Bronchial epithelial cell (primary cell): ENCODE results near the gene LSAMP. TPM values are rescaled to one million over a fixed set of nuclear protein-coding genes. Genes with fewer than 3 reads are reported as not detected.
"Not testable (repeated sequence)": the region's sequence is repeated elsewhere in the genome, so short reads cannot be mapped to it uniquely, and the experiment has no call there.

Experiments used
- DNase-seq: peaks from one replicate; pipeline ENCODE4 v3.0.0-alpha.2; 2010; ENCODE audit warnings: low read depth
- FAIRE-seq: peaks from 2 replicates; lab custom pipeline; 2011; peaks lifted over from hg19 to GRCh38; lab: Jason Lieb, UNC
- H3K27me3 ChIP-seq: 2 replicates; pipeline ENCODE4 v1.5.1; 2011; ENCODE audit warnings: low read length; ENCODE audit not compliant: control insufficient read depth, insufficient read depth
- H3K36me3 ChIP-seq: 2 replicates; pipeline ENCODE4 v1.5.1; 2011; ENCODE audit warnings: low read length; ENCODE audit not compliant: control insufficient read depth, insufficient read depth
- H3K4me3 ChIP-seq: 2 replicates; pipeline ENCODE4 v1.5.1; 2011; ENCODE audit warnings: mild to moderate bottlenecking, low read depth, low read length, control low read depth
- CTCF ChIP-seq: IDR thresholded peaks from 2 replicates; pipeline ENCODE4 v1.5.1; 2011; ENCODE audit warnings: mild to moderate bottlenecking, moderate library complexity, low read length, control low read depth, inconsistent platforms; ENCODE audit not compliant: insufficient read depth, severe bottlenecking
- total RNA-seq: library from RNA; depleted of rRNA; stranded (reverse); fragments of >200 nt; gene quantifications from 2 replicates; pipeline ENCODE4 v1.2.1, GENCODE V29; 2014

Gene LSAMP
- total RNA-seq, 1 donor from 2014 or later: 0.26 TPM

DNA sequence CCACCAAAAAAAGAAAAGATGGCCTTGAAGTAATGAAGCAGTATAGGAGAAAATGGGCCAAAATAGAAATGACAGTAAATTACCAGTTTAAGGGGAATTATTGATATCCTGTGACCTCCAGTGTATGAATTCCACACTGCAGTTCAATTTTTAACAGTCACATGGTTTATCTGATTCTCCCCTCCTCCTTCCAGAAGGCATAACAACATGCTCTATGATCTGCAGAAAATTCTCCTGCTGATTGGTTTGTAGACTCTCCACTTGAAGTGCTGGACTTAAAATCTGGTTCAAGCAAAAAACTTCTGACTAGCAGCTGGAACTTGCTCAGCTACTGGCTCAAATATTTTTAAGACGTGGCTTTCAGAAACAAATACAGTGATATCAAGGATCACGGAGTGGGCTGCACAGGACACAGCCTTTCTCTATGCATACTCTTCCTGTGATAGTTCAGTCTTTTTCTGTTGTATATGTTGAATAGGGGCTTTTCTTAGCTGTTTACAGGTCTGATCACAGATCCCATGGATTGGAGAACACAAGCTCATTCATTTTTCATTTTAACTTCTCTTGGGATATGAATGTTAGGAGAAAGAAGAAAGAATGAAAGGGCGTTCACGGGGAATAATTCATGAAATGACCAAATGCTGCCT, 211.5 kb downstream of the LSAMP start:
- H3K36me3 ChIP-seq: no peaks in the 10 kb centered on the region
- H3K27me3 ChIP-seq: no peaks in the 10 kb centered on the region
- no peak overlapping the region for H3K4me3 ChIP-seq
- FAIRE-seq: no peak
- no peak for TF ChIP-seq CTCF
- DNase-seq: no peak

DNA sequence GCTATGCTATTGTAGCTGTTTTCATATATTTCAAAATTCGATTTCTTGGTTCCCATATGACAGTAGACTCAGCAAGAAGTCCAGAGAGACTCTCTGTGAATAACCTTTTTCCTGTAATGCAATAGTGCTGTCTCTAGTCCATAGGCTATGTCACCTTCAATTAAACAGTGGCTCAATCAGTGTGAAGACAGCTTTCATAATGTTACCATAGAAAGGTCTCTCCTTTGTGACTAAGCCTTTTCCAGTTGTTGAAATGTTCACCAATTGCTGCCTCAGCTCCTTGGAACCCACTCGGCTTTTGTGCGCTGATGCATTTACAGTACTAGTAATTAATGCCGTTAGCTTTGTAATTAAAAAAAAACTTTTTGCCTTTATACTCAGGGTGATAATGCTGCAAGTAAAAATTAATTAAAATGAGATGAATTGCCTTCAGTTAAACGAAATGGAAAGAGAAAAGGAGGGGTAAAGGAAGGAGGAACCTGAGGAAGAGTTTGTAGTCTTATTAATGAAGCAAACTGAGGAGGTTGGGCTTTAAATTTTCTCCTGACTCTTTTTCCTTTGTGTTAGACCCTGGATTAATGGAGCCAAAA, 214.8 kb downstream of the LSAMP start:
- Histone ChIP-seq H3K27me3 (no peaks in the 10 kb centered on the region), H3K36me3 (no peaks in the 10 kb centered on the region), H3K4me3 (no peak overlapping the region)
- no peak for FAIRE-seq
- TF ChIP-seq CTCF: no peak
- DNase-seq: no peak

- FAIRE-seq: no peak
- H3K4me3 ChIP-seq: no peak overlapping the region
These were observed 219.0 kb downstream of the LSAMP start for GRCh38 chr3:116226266-116226665.

GRCh38 chr3:116216761-116217160, 228.5 kb downstream of the LSAMP start:
- H3K36me3 ChIP-seq: no peaks in the 10 kb centered on the region
- no peaks in the 10 kb centered on the region for H3K27me3 ChIP-seq
- FAIRE-seq (no peak), DNase-seq (no peak)
- no peak overlapping the region for H3K4me3 ChIP-seq
- TF ChIP-seq CTCF: no peak

More at GRCh38 chr3:116226266-116226665, 219.0 kb downstream of the LSAMP start:
- no peaks in the 10 kb centered on the region for H3K36me3 ChIP-seq
- no peak for DNase-seq
- no peak for TF ChIP-seq CTCF
- no peaks in the 10 kb centered on the region for H3K27me3 ChIP-seq

GRCh38 chr3:116211901-116212300, 233.4 kb downstream of the LSAMP start:
- no peak for DNase-seq
- TF ChIP-seq CTCF: no peak
- H3K36me3 ChIP-seq: no peaks in the 10 kb centered on the region
- no peak overlapping the region for H3K4me3 ChIP-seq
- no peak for FAIRE-seq
- H3K27me3 ChIP-seq: no peaks in the 10 kb centered on the region

DNA sequence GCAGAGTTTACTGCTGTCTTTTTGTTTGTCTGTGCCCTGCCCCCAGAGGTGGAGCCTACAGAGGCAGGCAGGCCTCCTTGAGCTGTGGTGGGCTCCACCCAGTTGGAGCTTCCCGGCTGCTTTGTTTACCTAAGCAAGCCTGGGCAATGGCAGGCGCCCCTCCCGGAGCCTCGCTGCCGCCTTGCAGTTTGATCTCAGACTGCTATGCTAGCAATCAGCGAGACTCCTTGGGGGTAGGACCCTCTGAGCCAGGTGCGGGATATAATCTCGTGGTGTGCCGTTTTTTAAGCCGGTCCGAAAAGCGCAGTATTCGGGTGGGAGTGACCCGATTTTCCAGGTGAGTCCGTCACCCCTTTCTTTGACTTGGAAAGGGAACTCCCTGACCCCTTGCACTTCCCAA, 236.5 kb downstream of the LSAMP start:
- not testable (repeated sequence) for H3K36me3 ChIP-seq, H3K27me3 ChIP-seq, H3K4me3 ChIP-seq, FAIRE-seq, DNase-seq
